ENCODE results near the gene SLC38A5. TPM values are rescaled to one million over a fixed set of nuclear protein-coding genes. Genes with fewer than 3 reads are reported as not detected.
"Not testable (repeated sequence)": the region's sequence is repeated elsewhere in the genome, so short reads cannot be mapped to it uniquely, and the experiment has no call there.

Gene SLC38A5
- total and polyA plus RNA-seq, 2 donors (not counting 1 experiment from before 2014, with no cell fraction given): 8.3 to 21.5 TPM

- H4K20me1 ChIP-seq (ENCODE audit: control insufficient read depth, extremely low read depth, insufficient read depth, low read length): no peaks in the 10 kb centered on the region
- H3K4me3 ChIP-seq (replicated peaks in 1 of 4; ENCODE audit: control extremely low read depth in 1 of 4, insufficient read depth in 1 of 4, low read depth in 3 of 4, low read length in 4 of 4): no peak overlapping the region
- H3K9ac ChIP-seq (ENCODE audit: insufficient read depth, low read length): no peak overlapping the region
- no peak overlapping the region for H3K4me2 ChIP-seq (ENCODE audit: extremely low read depth, insufficient read depth, low read length)
- no peaks in the 10 kb centered on the region for H3K9me3 ChIP-seq (ENCODE audit: control insufficient read depth, insufficient read depth, low read depth, low read length)
- TF ChIP-seq EZH2 (IDR thresholded peaks at IDR 0.05; ENCODE audit: low read length, missing control alignments) (no peak), CTCF (conservative IDR thresholded peaks at IDR 0.05 in 1 of 2, IDR thresholded peaks at IDR 0.05 in 1 of 2; ENCODE audit: low read depth in 1 of 2, low read length in 2 of 2) (no peak)
- no peak overlapping the region for H2AFZ ChIP-seq (ENCODE audit: low read length)
- no peak overlapping the region for H3K27ac ChIP-seq (ENCODE audit: insufficient read depth, low read length)
- H3K79me2 ChIP-seq (ENCODE audit: control insufficient read depth, insufficient read depth, low read length): no peaks in the 10 kb centered on the region
- no peaks in the 10 kb centered on the region for H3K27me3 ChIP-seq (ENCODE audit: control insufficient read depth, insufficient read depth, low read length)
- no peak for DNase-seq (ENCODE audit: low read depth in 2 of 2)
- H3K36me3 ChIP-seq (ENCODE audit: control insufficient read depth, insufficient read depth, low read length): no peaks in the 10 kb centered on the region
- H3K4me1 ChIP-seq (ENCODE audit: control insufficient read depth, extremely low read depth, insufficient read depth, low read length): no peaks in the 10 kb centered on the region
Measured at GRCh38 chrX:48450076-48450475, 20.0 kb downstream of the SLC38A5 start.

- H3K4me2 ChIP-seq (ENCODE audit: extremely low read depth, insufficient read depth, low read length); H3K27ac ChIP-seq (ENCODE audit: insufficient read depth, low read length); H2AFZ ChIP-seq (ENCODE audit: low read length); H3K9me3 ChIP-seq (ENCODE audit: control insufficient read depth, insufficient read depth, low read depth, low read length); H3K9ac ChIP-seq (ENCODE audit: insufficient read depth, low read length); H3K79me2 ChIP-seq (ENCODE audit: control insufficient read depth, insufficient read depth, low read length); H4K20me1 ChIP-seq (ENCODE audit: control insufficient read depth, extremely low read depth, insufficient read depth, low read length); H3K36me3 ChIP-seq (ENCODE audit: control insufficient read depth, insufficient read depth, low read length); H3K4me1 ChIP-seq (ENCODE audit: control insufficient read depth, extremely low read depth, insufficient read depth, low read length); H3K27me3 ChIP-seq (ENCODE audit: control insufficient read depth, insufficient read depth, low read length); DNase-seq (ENCODE audit: low read depth in 2 of 2); H3K4me3 ChIP-seq (replicated peaks in 1 of 4; ENCODE audit: control extremely low read depth in 1 of 4, insufficient read depth in 1 of 4, low read depth in 3 of 4, low read length in 4 of 4): not testable (repeated sequence)
Measured at GRCh38 chrX:48447201-48447600, 22.9 kb downstream of the SLC38A5 start.

- H3K4me2 ChIP-seq (ENCODE audit: extremely low read depth, insufficient read depth, low read length); DNase-seq (ENCODE audit: low read depth in 2 of 2); H3K4me3 ChIP-seq (replicated peaks in 1 of 4; ENCODE audit: control extremely low read depth in 1 of 4, insufficient read depth in 1 of 4, low read depth in 3 of 4, low read length in 4 of 4); H3K4me1 ChIP-seq (ENCODE audit: control insufficient read depth, extremely low read depth, insufficient read depth, low read length); H2AFZ ChIP-seq (ENCODE audit: low read length); H3K36me3 ChIP-seq (ENCODE audit: control insufficient read depth, insufficient read depth, low read length); H4K20me1 ChIP-seq (ENCODE audit: control insufficient read depth, extremely low read depth, insufficient read depth, low read length); H3K9ac ChIP-seq (ENCODE audit: insufficient read depth, low read length); H3K79me2 ChIP-seq (ENCODE audit: control insufficient read depth, insufficient read depth, low read length); H3K27me3 ChIP-seq (ENCODE audit: control insufficient read depth, insufficient read depth, low read length); H3K27ac ChIP-seq (ENCODE audit: insufficient read depth, low read length); H3K9me3 ChIP-seq (ENCODE audit: control insufficient read depth, insufficient read depth, low read depth, low read length): not testable (repeated sequence)
Measured at GRCh38 chrX:48433713-48434112, 36.3 kb downstream of the SLC38A5 start.

GRCh38 chrX:48430166-48430565 is 39.9 kb downstream of the SLC38A5 start:
- H3K36me3 ChIP-seq (ENCODE audit: control insufficient read depth, insufficient read depth, low read length); H3K4me2 ChIP-seq (ENCODE audit: extremely low read depth, insufficient read depth, low read length); H3K4me1 ChIP-seq (ENCODE audit: control insufficient read depth, extremely low read depth, insufficient read depth, low read length); H3K27ac ChIP-seq (ENCODE audit: insufficient read depth, low read length); H3K79me2 ChIP-seq (ENCODE audit: control insufficient read depth, insufficient read depth, low read length); H3K9me3 ChIP-seq (ENCODE audit: control insufficient read depth, insufficient read depth, low read depth, low read length); H2AFZ ChIP-seq (ENCODE audit: low read length); H3K4me3 ChIP-seq (replicated peaks in 1 of 4; ENCODE audit: control extremely low read depth in 1 of 4, insufficient read depth in 1 of 4, low read depth in 3 of 4, low read length in 4 of 4); H3K9ac ChIP-seq (ENCODE audit: insufficient read depth, low read length); H3K27me3 ChIP-seq (ENCODE audit: control insufficient read depth, insufficient read depth, low read length); H4K20me1 ChIP-seq (ENCODE audit: control insufficient read depth, extremely low read depth, insufficient read depth, low read length): not testable (repeated sequence)
- DNase-seq (ENCODE audit: low read depth in 2 of 2): peak in 1 of 2 donors; percentile 45

GRCh38 chrX:48429606-48430005 is 40.5 kb downstream of the SLC38A5 start:
- H3K9ac ChIP-seq (ENCODE audit: insufficient read depth, low read length); H3K27me3 ChIP-seq (ENCODE audit: control insufficient read depth, insufficient read depth, low read length); H3K4me1 ChIP-seq (ENCODE audit: control insufficient read depth, extremely low read depth, insufficient read depth, low read length); H3K4me3 ChIP-seq (replicated peaks in 1 of 4; ENCODE audit: control extremely low read depth in 1 of 4, insufficient read depth in 1 of 4, low read depth in 3 of 4, low read length in 4 of 4); H4K20me1 ChIP-seq (ENCODE audit: control insufficient read depth, extremely low read depth, insufficient read depth, low read length); H2AFZ ChIP-seq (ENCODE audit: low read length); H3K36me3 ChIP-seq (ENCODE audit: control insufficient read depth, insufficient read depth, low read length); H3K9me3 ChIP-seq (ENCODE audit: control insufficient read depth, insufficient read depth, low read depth, low read length); H3K27ac ChIP-seq (ENCODE audit: insufficient read depth, low read length); H3K4me2 ChIP-seq (ENCODE audit: extremely low read depth, insufficient read depth, low read length); DNase-seq (ENCODE audit: low read depth in 2 of 2); H3K79me2 ChIP-seq (ENCODE audit: control insufficient read depth, insufficient read depth, low read length): not testable (repeated sequence)

GRCh38 chrX:48427027-48427716 is 42.9 kb downstream of the SLC38A5 start:
- H3K27ac ChIP-seq (ENCODE audit: insufficient read depth, low read length); H3K9ac ChIP-seq (ENCODE audit: insufficient read depth, low read length); H3K4me3 ChIP-seq (replicated peaks in 1 of 4; ENCODE audit: control extremely low read depth in 1 of 4, insufficient read depth in 1 of 4, low read depth in 3 of 4, low read length in 4 of 4); H3K4me1 ChIP-seq (ENCODE audit: control insufficient read depth, extremely low read depth, insufficient read depth, low read length); DNase-seq (ENCODE audit: low read depth in 2 of 2); H4K20me1 ChIP-seq (ENCODE audit: control insufficient read depth, extremely low read depth, insufficient read depth, low read length); H3K4me2 ChIP-seq (ENCODE audit: extremely low read depth, insufficient read depth, low read length); H3K9me3 ChIP-seq (ENCODE audit: control insufficient read depth, insufficient read depth, low read depth, low read length); H2AFZ ChIP-seq (ENCODE audit: low read length); H3K27me3 ChIP-seq (ENCODE audit: control insufficient read depth, insufficient read depth, low read length); H3K36me3 ChIP-seq (ENCODE audit: control insufficient read depth, insufficient read depth, low read length); H3K79me2 ChIP-seq (ENCODE audit: control insufficient read depth, insufficient read depth, low read length): not testable (repeated sequence)
